GM19438 (cell line): ENCODE results near the gene MRPL24.
"Not testable (repeated sequence)": the region's sequence is repeated elsewhere in the genome, so short reads cannot be mapped to it uniquely, and the experiment has no call there.

Source experiments
- ATAC-seq: cut with Tn5 transposase; IDR thresholded peaks from one replicate; pipeline ENCODE4 v1.9.1; 2021; ENCODE audit warnings: low read depth; ENCODE audit not compliant: unreplicated experiment

The MRPL24 gene

DNA sequence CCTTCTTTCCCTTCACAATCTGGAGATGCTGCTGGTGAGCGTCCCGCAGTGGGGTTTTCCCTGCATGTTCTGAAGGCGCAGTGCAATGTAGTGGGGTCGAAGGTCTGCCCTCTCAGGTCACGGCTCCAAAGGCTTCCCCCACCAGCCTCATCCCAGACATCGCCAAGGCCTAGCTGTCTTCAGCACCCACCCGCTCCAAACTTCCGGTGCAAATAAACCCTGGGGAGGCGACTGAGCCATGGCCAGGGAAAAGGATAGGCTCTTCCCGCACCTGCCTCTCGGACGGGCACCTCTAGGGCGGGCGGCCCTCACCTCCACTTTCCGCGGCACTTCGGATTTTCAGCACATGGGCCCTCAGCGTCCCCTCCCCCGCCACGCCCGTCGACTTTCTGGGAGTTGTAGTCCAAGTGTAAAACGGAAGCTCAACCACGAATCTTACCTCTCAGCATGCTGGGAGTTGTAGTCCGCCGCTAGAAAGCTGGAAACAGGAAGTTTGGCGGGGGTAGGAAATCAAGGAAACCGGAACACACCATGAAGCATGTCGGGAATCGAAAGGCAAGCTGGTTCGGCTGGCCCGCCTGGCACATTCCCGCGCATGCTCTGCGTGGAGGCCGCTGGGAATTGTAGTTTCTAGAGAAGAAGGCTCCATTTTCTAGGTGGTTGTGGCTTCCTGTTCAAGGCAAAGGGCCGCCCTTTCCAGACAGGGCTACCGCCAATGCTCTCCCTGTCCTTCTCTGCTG lies at the start of gene MRPL24:
MRPL24 (minus strand) TSS at position 348 of the 740 bp plus-strand sequence. CDS start 2,384 bp downstream, outside the sequence.
- ATAC-seq = peak; percentile 82

DNA sequence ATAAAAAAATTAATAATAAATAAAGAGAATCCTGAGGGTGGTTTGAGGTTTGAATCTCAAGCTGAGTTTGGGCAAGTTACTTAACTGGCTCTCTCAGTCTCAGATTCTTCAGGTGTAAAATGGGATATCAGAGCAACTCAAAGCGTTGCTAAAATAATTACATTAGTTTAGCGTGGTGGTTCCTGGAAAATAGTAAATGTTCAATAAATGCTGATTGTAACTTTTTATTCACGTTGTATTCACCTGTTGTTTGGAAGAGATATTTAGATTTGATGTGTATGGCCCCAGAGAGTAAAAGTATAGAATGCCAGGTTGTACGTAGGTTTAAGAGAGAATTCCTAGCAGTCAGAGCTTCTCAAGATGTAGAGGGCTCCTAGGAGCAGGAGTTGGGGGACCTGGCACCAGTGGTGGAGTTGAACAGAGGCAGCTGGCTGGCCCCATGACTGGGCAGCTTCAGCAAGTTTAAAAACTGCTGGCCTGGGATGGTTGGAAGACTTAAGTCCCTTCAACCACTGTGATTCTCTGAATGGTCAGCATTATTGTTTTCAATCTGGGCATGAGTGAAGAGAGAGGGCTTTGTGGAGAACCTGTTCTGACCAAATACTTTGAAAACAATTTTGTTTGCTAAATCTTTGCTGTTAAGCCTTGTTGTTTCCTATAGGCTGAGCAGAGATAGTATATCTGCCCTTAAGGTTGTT lies 48.9 kb upstream of the MRPL24 start:
- no peak for ATAC-seq

DNA sequence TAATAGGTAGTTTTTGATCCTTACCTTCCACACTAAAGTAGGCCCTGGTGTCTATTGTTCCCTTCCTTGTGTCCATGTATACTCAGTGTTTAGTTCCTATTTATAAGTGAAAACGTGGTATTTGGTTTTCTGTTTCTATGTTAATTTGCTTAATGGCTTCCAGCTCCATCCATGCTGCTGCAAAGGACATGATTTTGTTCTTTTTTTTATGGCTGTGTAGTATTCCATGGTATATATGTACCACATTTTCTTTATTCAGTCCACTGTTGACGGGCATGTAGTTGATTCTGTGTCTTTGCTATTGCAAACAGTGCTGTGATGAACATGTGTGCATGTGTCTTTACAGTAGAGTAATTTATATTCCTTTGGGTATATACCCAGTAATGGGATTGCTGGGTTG lies 47.2 kb upstream of the MRPL24 start:
- ATAC-seq = no peak

DNA sequence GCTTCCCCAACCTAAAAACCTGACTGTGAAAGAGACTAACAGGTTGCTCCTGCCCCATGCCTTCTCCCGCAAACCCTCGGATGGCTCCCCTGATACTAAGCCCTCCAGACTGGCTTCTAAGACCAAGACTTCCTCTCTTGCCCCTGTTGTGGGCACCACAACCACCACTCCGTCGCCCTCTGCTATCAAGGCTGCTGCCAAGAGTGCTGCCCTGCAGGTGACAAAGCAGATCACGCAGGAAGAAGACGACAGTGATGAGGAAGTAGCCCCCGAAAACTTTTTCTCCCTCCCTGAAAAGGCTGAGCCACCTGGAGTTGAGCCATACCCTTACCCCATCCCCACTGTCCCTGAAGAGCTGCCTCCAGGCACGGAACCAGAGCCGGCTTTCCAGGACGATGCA lies 45.8 kb upstream of the MRPL24 start:
- no peak for ATAC-seq

DNA sequence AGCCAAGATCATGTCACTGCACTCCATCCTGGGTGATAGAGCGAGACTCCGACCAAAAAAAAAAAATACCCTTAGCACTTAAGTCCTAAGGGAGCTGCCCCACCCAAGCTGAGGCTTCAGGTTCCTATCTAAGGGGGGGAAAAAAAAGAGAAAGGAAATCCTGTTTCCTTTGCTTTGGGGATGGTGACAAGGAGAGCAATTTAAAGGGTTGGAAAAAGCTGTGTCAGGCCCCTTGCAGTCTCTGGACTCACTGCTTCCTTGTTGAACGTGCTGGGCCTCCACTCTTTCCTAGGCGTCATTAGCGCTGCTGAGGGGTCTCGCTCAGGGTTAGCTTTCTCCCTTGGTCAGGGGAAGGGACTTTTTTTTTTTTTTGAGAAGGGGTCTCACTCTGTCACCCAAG lies 44.6 kb upstream of the MRPL24 start:
- no peak for ATAC-seq

DNA sequence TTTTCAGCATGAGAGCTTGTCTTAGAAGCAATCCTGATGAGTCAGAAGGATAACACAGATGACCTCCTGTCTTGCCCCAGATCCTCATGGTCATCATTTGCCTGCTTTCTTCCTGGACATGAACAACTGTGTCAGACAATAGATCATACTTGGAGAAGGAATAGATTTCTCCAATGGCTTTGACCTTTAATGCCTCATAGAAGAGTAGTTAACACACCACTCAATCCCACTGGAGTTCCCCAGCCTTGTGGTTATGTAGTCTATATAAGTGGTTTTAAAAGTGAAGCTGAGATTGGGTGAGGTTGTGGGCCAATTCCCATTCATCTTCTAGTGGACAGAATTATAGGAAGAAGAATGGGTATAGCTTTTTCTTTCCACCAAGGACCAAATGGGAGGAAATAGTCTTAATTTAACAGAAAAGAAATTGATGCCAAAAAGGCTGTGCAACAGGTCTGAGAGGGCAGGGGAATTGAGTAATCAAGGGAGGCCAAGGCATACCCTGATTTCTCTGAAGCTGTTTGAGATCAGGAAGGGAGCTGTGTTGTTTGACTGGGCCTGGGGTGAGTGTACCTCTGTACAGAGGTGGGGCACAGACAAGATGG lies 40.8 kb upstream of the MRPL24 start:
- no peak for ATAC-seq

DNA sequence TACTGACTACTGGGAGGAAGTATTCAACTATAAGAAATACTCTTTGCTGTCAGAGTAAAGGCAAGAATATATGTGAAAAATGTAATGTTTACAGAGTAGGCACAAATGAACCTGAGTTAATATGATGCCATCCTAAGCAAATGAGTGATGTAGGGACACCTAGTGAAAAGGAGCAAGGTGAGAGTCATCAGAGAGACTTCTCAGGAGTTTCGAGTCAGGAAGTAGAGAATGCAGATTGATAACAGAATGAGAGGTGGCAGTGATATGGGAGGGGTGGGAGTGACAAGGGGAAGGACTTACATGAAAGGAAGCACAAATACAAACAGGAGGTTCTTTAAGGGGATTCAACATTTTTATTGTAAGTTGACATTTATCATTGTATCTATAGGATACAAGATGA lies 36.7 kb upstream of the MRPL24 start:
- ATAC-seq = no peak

DNA sequence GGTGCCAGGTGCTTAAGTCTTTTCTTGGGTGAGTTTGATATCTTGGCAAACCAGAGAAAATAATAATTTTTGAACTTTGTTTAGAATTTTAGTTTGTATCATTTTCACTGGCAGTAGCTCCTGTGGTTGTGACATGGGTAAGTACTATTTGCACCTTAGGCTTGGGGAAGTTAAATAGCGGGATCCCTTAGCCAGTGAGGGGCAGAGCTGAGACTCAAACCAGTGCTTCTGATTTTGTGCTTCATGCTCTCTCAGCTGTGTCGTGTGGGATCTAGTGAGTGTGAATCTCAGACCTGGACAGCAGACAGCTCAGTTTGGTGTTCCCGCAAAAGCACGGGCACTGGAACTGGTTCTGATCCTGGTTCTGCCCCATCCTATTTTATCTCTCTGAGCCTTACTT lies 36.1 kb upstream of the MRPL24 start:
- ATAC-seq = no peak

DNA sequence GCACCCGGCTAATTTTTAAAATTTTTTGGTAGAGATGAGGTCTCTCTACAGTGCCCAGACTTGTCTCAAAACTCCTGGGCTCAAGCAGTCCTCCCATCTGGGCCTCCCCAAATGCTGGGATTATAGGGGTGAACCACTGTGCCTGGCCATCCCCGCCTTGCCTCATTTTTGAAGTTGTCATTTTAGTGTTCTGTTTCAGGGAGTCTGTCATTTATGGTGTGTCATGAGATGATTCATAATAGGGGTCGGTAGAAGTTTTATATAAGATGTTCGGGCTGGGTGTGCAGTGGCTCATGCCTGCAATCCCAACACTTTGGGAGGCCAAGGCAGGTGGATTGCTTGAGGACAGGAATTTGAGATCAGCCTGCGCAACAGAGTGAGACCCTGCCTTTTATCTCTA lies 34.9 kb upstream of the MRPL24 start:
- no peak for ATAC-seq

DNA sequence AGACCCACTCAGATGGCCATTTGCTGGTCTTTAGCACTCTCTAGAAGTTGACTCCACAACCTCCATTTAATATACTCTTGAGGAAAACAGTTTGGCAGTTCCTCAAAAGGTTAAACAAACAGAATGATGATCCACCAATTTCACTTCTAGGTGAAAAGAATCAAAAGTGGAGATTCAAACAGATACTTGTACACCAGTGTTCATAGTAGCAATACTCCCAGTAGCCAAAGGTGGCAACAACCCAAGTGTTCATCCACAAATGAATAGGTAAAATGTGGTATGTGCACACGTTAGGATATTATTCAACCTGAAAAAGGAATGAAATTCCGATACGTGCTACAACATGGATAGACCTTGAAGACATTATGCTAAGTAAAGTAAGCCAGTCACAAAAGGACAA lies 32.7 kb upstream of the MRPL24 start:
- no peak for ATAC-seq

DNA sequence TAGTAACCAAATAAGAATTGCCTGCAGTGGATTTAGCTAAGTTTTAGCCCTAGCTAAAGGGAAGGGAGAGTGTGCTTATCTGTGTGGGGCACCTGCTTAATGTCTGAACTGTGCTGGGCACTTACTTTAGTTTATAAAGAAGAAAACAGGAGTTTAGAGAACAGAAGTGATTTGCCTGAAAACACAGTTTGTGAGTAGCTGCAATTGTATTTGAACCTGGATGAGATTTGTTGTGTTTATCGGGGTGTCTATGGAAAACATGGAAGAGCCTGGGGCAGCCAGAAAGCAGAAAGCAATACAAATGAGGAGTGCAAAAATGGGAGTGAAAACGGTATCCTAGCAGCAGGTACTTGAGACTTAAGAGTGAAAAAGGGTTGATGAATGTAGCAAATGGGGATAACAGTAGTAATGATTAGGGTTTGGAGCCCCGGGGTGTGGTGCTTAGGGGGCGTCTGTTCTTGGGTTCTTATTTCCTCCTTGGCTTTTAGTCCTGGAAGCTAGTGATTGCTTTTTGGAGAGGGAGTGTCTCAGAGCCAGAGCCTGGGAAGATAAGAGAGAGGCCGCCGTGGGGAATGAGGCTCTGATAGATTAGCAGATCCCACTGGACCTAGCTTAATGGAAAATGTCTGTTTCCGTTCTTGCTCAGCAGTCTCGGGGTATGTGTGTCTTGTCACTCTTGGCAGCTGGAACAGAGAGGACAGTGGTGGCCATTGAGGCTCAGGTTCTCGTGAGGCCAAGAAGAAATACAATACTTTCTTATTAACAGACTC lies 32.0 kb upstream of the MRPL24 start:
- no peak for ATAC-seq

DNA sequence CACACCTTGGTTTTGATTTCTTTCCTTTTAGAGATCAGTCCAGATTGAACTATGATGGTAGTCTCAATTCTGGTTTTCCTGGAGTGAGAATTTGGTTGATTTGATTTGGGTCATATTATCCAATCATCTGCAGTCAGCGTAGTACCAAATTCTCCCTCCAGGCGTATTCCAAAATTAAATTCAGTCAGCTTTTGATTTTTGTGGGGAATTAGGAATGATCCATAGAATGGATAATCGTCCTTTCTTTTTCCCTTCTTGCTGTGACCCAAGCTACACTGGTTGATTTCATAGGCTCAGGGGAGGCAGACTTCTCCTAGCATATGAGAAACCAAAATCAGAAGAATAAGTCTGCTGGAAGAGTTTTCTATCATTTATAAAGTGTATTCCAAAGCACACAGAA lies 31.3 kb upstream of the MRPL24 start:
- ATAC-seq = no peak

DNA sequence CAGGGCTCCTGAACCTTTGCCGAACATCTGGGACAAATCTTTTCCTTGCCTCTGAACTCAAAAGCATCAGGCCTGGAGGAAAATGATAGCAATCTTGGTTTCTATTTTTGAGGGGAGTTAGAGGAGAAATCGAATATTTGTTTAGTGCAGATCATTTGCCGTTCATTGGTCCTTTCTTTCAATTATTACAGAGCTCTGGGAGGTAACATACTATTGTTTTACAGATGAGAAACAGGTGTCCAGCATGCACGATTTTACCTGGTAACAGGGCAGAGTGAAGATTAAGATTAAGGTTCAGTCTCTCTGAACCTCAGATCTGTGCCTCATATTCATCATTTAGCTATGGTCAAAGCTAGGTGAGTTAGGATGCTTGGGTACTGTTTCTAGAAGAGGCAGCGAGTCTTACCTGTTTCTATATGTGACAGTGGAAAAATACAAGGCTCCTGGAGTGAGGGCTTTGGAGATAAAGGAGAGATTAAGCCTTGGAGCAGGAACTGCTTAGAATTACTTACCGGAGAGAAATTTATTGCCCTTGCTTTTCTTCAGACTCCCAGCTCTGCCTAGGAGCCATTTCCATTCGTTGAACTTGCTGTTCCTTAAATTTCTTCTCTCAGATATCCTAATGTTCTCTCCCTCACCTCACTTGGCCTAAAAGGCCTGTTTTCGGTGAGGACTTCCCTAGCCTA lies 27.9 kb upstream of the MRPL24 start:
- ATAC-seq = no peak

DNA sequence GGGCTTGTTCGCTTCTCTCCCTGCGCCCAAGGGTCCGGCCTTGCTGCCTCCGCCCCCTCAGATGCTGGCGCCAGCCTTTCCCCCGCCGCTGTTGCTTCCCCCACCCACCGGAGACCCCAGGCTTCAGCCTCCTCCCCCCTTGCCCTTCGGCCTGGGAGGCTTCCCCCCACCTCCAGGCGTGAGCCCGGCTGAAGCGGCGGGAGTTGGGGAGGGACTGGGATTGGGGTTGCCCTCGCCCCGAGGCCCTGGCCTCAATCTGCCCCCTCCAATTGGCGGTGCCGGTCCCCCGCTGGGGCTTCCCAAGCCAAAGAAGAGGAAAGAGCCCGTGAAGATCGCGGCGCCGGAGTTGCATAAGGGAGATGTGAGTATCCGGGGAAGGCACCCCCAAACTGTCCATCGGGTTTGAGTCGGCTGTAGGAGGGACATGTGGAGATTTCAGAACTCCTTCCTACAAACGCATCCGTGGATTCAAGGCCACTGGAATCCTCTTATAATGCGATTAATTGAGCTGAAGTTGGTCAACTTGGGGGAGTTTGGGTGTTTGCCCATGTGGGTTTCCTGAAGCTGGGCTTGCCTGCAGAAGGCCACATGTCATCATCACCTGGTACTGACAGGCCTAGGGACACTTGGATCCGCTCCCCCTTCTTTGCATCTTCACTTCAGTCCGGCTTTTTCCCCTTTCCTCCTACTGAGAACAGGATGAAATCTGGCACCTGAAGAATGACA lies 27.2 kb upstream of the MRPL24 start:
- ATAC-seq = no peak

DNA sequence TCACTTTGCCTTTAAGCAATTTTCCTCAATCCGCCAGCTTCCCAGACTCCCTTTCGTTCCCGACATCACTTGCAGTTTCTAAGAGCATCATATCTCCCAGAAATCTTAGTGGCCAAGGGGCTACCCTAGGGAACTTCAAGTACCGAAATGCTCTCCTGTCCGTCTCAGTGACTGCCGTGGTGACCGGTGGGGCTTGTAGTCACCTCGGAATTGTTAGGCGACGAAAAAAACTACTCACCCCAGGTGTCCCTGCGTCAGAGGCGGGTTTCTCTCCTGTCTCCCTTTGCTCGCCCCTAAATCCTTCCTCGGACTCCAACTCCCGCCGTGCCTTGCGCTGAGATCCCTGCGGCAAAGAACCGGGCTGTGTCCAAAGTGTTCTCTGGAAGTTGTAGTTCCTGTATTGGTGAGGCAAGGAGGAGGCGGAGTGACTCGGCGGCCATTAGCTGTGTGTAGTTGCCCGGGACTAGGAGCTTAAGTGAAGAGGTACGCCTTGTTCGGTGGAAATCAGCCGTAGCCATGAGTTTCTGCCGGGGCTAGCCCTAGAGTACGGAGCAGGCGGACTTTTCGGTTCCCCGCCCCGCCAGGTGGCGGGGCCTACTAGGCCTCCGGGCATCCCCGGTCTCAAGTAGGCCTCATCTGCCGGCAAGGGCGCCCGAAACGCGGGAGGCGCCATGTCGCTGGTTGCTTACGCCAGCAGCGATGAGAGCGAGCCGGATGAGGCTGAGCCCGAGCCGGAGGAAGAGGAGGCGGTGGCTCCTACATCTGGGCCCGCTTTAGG lies 26.4 kb upstream of the MRPL24 start, which contains the start of gene PRCC:
PRCC (plus strand) TSS at position 435 of the 778 bp plus-strand sequence; CDS start at position 672, 237 bp downstream.
- ATAC-seq = peak; percentile 91

DNA sequence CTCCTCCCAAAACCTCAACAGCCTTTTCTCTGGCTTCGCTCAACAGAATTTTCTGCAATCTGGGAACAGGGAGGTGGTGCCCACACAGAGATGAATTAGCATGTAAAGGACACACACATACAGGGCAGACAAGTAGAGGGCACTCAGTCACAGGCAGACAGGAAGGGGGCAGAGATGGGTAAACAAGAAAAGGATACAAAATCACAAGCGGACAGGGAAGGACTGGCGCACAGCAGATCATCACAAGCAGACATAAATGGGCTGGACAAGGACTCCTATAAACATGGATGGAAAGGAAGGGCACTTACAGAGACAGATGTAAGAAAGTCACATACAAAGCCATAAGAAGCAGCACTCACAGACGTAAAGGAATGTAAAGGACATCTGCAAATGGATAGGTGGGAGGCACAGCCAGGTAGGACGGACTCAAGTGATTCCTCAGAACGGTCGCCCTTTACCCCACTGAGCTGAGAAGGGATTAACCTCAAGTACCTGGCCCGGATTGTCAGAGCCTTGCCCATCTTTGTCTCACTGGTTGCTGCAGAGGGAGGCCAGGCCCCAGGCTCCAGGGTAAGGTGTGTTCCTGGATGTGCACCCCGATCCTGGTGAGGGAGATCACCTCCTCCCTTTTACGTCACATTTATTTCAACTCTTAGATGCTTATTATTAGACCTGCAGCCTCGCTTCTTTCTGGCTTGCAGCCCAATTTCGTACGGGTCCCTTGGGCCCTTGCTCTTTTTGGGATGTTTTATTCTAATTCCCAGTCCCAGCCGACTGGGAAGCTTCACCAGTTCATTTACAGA lies 25.6 kb upstream of the MRPL24 start:
- peak; percentile 15 for ATAC-seq

DNA sequence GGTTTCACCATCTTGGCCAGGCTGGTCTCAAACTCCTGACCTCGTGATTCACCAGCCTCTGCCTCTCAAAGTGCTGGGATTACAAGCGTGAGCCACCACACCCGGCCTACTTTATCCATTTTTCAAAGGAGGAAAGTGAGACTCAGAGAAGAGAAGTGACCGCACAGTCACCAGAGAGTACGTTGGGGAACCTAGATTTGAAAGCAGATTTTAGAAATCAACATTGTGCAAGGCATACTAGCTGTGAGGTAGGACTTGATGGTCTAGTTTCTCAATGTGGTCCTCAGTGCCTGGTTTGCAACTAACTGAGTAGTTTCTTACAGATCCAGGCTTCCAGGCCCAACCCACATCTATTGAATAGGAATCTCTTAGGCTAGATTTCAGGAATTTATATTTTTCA lies 24.8 kb upstream of the MRPL24 start:
- no peak for ATAC-seq

DNA sequence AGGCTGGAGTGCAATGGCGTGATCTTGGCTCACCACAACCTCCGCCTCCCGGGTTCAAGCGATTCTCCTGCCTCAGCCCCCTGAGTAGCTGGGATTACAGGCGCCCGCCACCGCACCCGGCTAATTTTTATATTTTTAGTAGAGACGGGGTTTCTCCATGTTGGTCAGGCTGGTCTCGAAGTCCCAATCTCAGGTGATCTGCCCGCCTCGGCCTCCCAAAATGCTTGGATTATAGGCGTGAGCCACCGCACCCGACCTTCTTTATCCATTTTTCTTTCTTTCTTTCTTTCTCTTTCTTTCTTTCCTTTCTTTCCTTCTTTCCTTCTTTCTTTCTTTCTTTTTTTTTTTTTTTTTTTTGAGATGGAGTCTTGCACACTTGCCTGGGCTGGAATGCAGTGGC lies 24.2 kb upstream of the MRPL24 start:
- ATAC-seq = not testable (repeated sequence)
